Mucosa of gallbladder (tissue), 1 donor: ENCODE measurements around the gene SRGN. TPM values are rescaled to one million over a fixed set of nuclear protein-coding genes. Genes with fewer than 3 reads are reported as not detected.

Source experiments
- DNase-seq: peaks from one replicate; pipeline ENCODE4 v3.0.0-alpha.2; 2020; ENCODE audit warnings: low spot score
- total RNA-seq: library from RNA; stranded (reverse); gene quantifications from one replicate; pipeline ENCODE4 v1.2.1, GENCODE V29; 2021
- donor health status: DM: no; HTN: no; CAD: no.

Gene SRGN
- total RNA-seq, 1 donor from 2014 or later, result 91.4 TPM

- DNase-seq, result no peak
Observed at GRCh38 chr10:69090685-69091084, 2.8 kb downstream of the SRGN start.

GRCh38 chr10:69091143-69091651, 3.3 kb downstream of the SRGN start:
- no peak for DNase-seq

GRCh38 chr10:69092959-69093850, 5.3 kb downstream of the SRGN start:
- peak; percentile 91 for DNase-seq

GRCh38 chr10:69093933-69094332, 6.0 kb downstream of the SRGN start:
- DNase-seq, result no peak

GRCh38 chr10:69096045-69096444, 8.1 kb downstream of the SRGN start:
- DNase-seq, result no peak

- no peak for DNase-seq
Observed at GRCh38 chr10:69097729-69098128, 9.8 kb downstream of the SRGN start.

- DNase-seq, result no peak
Observed at GRCh38 chr10:69100136-69100872, 12.4 kb downstream of the SRGN start.

GRCh38 chr10:69101451-69102095, 13.7 kb downstream of the SRGN start:
- DNase-seq, result no peak

- DNase-seq, result no peak
Observed at GRCh38 chr10:69102440-69102839, 14.5 kb downstream of the SRGN start.

- no peak for DNase-seq
Observed at GRCh38 chr10:69103784-69104183, 15.9 kb downstream of the SRGN start.

- no peak for DNase-seq
Observed at GRCh38 chr10:69104994-69105790, 17.3 kb downstream of the SRGN start.

- DNase-seq, result no peak
Observed at GRCh38 chr10:69107176-69107490, 19.2 kb downstream of the SRGN start.

- no peak for DNase-seq
Observed at GRCh38 chr10:69107699-69108098, 19.8 kb downstream of the SRGN start.

GRCh38 chr10:69119896-69120295, 32.0 kb downstream of the SRGN start:
- no peak for DNase-seq

GRCh38 chr10:69123306-69123746, 35.4 kb downstream of the SRGN start:
- DNase-seq, result no peak

- DNase-seq, result peak; percentile 99
Observed at GRCh38 chr10:69123747-69124562, 36.1 kb downstream of the SRGN start, which contains the start of gene VPS26A. VPS26A (plus strand) TSS chr10:69124178; CDS start chr10:69124278, 100 bp downstream.

- peak; percentile 46 for DNase-seq
Observed at GRCh38 chr10:69124563-69125268, 36.8 kb downstream of the SRGN start.

GRCh38 chr10:69125554-69125953, 37.7 kb downstream of the SRGN start:
- DNase-seq, result no peak

GRCh38 chr10:69130251-69130650, 42.3 kb downstream of the SRGN start:
- DNase-seq, result no peak

- no peak for DNase-seq
Observed at GRCh38 chr10:69139961-69140360, 52.1 kb downstream of the SRGN start.
